Erythroblast (primary cell): ENCODE data around the gene CD81.
A peak's percentile ranks its signal among the peaks of the same experiment; 100 is the strongest.

Experiments
- DNase-seq, 2 experiments: peaks; one replicate each; lab custom pipeline; 2025; lab: John Stamatoyannopoulos, UW
- GATA1 ChIP-seq: IDR thresholded peaks from 2 replicates; pipeline ENCODE4 v1.6.1; 2011; ENCODE audit warnings: low read depth, mild to moderate bottlenecking, control low read depth, low read length, moderate library complexity
- POLR2A ChIP-seq: IDR thresholded peaks from 2 replicates; pipeline ENCODE4 v1.6.1; 2011; ENCODE audit warnings: mild to moderate bottlenecking, low read length

Gene CD81

DNA sequence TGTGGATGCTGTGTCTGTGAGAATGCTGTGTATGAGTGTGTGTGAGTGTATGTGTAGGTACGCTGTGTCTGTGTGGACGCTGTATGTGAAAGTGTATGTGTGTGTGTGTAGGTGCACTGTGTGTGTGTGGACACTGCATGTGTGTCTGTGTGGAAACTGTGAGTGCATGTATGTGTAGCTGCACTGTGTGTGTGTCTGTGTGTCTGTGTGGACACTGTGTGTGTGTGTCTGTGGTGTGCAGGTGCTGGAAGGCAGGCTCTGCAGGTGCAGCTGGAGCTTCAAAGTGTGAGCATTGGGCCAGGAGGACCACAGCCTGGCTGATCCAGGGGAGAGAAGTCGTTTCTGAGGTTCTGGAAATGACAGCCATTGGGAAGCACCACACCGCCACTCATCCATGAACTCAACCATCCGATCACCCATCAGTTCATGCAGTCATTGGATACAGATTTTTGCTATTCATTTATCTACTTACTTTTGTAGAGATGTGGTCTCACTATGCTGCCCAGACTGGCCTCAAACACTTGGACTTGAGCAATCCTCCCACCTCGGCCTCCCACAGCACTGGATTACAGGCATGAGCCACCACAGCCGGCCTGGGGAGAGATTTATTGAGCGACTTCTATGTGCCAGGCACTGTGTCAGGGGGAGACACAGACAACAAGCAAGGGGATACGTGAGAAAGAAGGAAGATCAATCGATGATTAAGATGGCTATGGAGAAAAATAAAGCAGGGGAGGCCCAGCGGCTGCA lies 57.6 kb downstream of the CD81 start:
- no peak for DNase-seq
- TF ChIP-seq GATA1 (no peak), POLR2A (no peak)

DNA sequence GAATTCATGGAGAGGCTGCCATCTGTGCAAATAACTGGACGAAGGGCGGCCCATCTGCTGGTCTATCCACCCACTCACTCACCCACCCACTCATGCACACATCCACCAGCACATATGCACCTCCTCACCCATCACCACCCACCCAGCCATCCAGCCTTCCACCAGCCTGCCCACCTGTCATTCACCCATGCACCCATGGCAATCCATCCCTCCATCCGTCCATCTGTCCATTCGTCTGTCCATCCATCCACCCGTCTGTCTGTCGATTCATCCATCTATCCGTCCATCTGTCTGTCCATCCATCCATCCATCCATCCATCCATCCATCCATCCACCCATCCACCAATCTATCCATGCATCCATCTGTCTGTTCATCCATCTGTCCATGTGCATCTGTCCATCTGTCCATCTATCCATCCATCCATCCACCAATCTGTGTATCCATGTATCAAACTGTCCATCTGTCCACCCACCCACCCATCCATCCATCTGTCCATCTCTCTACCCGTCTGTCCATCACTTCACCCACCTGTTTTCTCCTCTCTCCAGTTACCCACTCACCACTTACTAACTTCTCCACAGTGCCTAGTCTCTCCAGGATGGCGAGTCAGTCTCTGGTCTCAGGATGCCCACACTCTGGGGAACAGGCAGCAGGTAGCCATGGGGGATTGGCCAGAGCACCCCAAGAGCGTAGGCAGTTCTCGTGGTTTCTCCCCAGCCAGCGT lies 58.3 kb downstream of the CD81 start:
- DNase-seq = no peak
- TF ChIP-seq POLR2A (no peak), GATA1 (no peak)

DNA sequence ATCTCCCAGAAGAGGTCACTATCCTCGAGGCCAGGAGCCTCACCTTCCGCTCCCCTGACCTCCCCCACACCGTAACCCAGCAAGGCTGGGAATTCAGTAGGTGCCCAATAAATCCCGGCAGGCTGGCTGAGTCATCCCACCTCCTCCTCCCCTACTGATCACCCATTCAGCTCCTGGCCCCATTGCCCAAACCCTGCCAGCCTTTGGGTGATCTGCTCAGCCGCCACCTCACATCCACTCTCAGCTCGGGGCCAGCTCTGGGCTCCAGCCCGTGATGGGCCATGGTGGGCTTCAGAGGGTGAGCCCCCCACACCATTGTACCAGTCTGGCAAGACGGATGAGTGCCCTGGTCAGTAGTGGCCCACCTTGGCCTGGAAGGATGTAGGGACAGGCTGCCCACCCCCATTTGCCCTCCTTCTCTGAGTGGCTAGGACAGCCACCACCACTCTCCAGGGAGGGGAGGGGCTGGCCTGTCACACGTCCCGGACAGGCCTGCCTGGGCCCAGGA lies 59.0 kb downstream of the CD81 start:
- no peak for DNase-seq
- no peak for TF ChIP-seq POLR2A
- TF ChIP-seq GATA1 = no peak

DNA sequence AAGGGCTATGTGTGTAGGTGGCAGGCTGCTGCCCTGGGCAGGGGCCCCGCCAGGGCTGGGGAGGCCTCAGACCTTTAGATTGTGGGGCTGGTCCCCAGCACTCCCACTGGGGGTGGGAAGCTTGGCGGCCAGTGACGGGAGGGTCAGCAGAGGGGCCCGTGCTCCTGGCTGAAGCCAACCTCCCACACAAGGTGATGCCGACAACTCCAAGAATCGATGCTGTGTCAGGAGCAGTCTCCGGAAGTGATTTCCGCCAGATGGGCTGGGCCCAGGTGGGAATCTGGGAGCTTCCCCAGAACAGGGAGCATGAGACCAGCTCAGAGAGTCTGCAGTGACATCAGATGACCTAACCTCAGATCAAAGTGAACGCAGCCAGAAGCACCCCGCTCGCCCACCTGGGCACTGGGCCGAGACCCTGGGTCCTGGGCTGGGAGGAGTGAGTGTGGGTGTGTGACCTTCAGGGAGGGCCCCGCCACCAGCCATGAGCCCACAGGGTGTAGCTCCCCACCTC lies 59.5 kb downstream of the CD81 start:
- no peak for DNase-seq
- TF ChIP-seq POLR2A (no peak), GATA1 (no peak)

GRCh38 chr11:2437516-2437915 lies 60.4 kb downstream of the CD81 start:
- DNase-seq = no peak
- TF ChIP-seq GATA1 (no peak), POLR2A (no peak)

GRCh38 chr11:2439820-2440219 lies 62.7 kb downstream of the CD81 start:
- no peak for DNase-seq
- TF ChIP-seq POLR2A (no peak), GATA1 (no peak)

GRCh38 chr11:2440646-2441045 lies 63.5 kb downstream of the CD81 start:
- DNase-seq = no peak
- TF ChIP-seq GATA1 (no peak), POLR2A (no peak)

GRCh38 chr11:2441171-2441570 lies 64.1 kb downstream of the CD81 start:
- no peak for DNase-seq

DNA sequence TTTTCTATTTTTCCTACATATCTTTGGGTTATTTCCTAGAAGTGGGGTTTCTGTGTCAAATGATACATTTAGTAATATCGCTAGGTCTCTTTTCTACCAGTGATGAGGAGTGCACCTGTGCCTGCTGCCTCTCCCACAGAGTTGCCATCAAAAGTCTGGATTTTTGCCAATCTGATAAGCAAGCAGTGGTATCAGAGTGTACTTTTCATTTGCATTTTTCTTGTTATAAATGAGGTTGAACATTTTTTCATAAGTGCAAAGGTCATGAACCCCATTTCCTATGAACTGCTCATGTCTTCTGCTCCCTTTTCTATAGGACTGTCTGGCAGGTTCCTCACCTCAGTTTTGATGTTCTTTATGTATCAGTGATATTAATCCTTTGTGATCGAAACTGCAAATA lies 65.5 kb downstream of the CD81 start:
- TF ChIP-seq POLR2A (no peak), GATA1 (no peak)
- DNase-seq = no peak

More at GRCh38 chr11:2441171-2441570, 64.1 kb downstream of the CD81 start:
- TF ChIP-seq POLR2A (no peak), GATA1 (no peak)

DNA sequence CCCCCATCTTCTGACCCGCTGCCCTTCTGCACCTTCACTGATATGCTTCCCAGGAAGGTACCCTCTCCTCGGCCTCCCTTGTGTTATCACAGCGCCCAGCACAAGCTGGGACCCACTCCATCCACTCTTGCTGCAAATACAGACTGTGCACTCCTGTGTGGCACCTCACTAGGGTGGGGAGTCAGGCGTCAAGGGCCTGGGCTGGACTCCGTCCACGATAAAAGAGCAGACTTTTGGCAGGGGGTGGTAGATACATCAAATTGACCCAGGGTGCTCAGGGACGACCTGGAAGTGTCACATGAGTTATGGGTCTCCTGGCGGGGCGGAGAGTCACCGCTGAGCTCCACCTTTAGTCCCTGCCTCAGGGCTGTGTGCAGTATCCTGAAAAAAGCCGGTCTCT lies 66.3 kb downstream of the CD81 start:
- no peak for DNase-seq
- no peak for TF ChIP-seq POLR2A
- TF ChIP-seq GATA1 = no peak

DNA sequence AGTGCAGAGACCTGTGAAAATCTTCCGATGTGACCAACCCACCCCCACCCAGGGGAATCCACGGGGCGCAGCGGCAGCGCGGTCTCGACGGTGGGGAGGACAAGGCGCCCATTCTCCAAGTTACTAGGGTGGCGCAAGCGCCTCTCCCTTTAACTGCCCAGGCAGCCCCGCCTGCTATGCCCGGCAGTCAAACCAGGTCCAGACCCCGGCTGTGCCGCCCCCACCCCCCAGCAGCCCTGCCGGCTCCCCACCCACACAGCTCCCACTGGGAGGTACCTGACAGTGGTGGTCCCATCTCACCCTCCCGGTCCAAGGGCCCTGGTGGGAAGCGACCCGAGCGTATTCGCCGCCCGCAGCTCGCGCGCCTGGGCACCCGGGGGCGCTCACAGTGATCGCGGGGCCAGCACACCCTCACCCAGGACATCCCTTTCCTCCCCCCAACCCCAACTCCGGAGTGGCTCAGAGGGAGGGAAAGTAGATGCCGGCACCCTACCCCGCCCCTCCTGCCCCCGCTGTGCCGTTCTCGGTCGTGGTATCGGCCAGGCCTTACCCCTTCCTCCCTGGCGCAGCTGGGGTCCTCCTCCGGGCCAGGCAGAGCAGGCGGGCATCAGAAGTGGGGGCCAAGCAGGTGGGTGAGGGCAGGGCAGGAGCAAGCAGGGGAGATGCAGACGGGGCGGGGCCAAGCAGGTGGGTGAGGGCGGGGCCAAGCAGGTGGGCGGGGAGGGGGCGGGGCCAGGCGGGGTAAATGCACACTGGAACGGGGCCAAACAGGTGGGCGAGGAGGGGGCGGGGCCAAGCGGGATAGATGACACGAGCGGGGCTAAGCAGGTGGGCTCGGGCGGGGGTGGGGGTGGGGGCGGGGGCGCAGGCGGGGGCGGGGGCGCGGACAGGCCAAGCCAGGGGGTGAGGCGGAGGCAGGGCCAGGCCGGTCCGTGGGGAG lies 67.0 kb downstream of the CD81 start, which contains the start of gene TRPM5:
TRPM5 (minus strand) TSS at position 634 of the 940 bp plus-strand sequence. CDS start 21,478 bp downstream, outside the sequence.
- TF ChIP-seq GATA1 (no peak), POLR2A (no peak)
- DNase-seq = peak in 1 of 2 experiments; percentile 49

- TF ChIP-seq GATA1 (no peak), POLR2A (no peak)
- peak; percentile 39 to 49 for DNase-seq
These were observed 68.0 kb downstream of the CD81 start, which contains the start of gene KCNQ1 for GRCh38 chr11:2444821-2445745. Gene KCNQ1, plus strand, starts transcription at chr11:2445008. Its CDS starts 91 bp downstream, at chr11:2445099.
